Left renal pelvis (tissue), 4 donors: ENCODE measurements around the gene CACNG5. TPM values are rescaled to one million over a fixed set of nuclear protein-coding genes. Genes with fewer than 3 reads are reported as not detected.

ENCODE experiments used
- polyA plus RNA-seq, 4 donors: library from polyadenylated mRNA; unstranded; fragments of 120-200 nt; gene quantifications; one replicate each; pipeline ENCODE4 v1.2.1, GENCODE V29; 2013; ENCODE audit not compliant: insufficient read length in 4 of 4

CACNG5 gene
- polyA plus RNA-seq, 4 donors: 1.7 to 3.8 (median 3.0) TPM; not detected in 1

Other genes with a start within 250 kb of the CACNG5 start
- gene CACNG4, start 129.6 kb downstream of the CACNG5 start, polyA plus RNA-seq: 10 to 100 TPM in 1 of 4 donors, 1 to 10 TPM in 3; 4.3 to 19.2 (median 5.1) TPM
- gene CACNG1, start 209.4 kb downstream of the CACNG5 start, polyA plus RNA-seq: under 1 TPM in 1 of 4 donors, not detected in 3; 0.11 TPM